IMR-90 (cell line): ENCODE data around the gene RNF212B. TPM values are rescaled to one million over a fixed set of nuclear protein-coding genes. Genes with fewer than 3 reads are reported as not detected.

Experiments
- ATAC-seq: fragments of 200-7000 bp; cut with Tn5 transposase; 2 replicates; pipeline ENCODE4 v1.9.1; 2020; ENCODE audit warnings: low read depth, mild to moderate bottlenecking, moderate library complexity
- BruUV-seq: library from RNA; stranded (reverse); fragments of 400-500 nt; replicated peaks from 2 replicates; lab custom pipeline; 2021; lab: Mats Ljungman, UMichigan
- CTCF ChIA-PET: fragments of 300-600 bp; formaldehyde crosslinking; extraction: SDS; loops from one replicate; lab custom pipeline; 2021; ENCODE audit warnings: antibody characterized with exemption; lab: Yijun Ruan, JAX
- POLR2A ChIA-PET: fragments of 300-600 bp; sonication (Branson Sonifier 250); formaldehyde crosslinking; loops from one replicate; lab custom pipeline; 2022; ENCODE audit warnings: antibody characterized with exemption; ENCODE audit not compliant: unreplicated experiment; lab: Charles Lee
- DNase-seq: peaks from one replicate; pipeline ENCODE4 v3.0.0; 2013
- H2AFZ ChIP-seq: replicated peaks from 2 replicates; pipeline ENCODE3; 2013; ENCODE audit warnings: low read length, mild to moderate bottlenecking; ENCODE audit not compliant: poor library complexity
- H2AK5ac ChIP-seq: 2 replicates; pipeline ENCODE4 v1.6.1; 2013; ENCODE audit warnings: low read depth, low read length, inconsistent platforms
- H2AK9ac ChIP-seq: replicated peaks from 2 replicates; pipeline ENCODE3; 2013; ENCODE audit warnings: mild to moderate bottlenecking, low read depth, low read length, moderate library complexity; ENCODE audit not compliant: poor library complexity
- H2BK120ac ChIP-seq: 2 replicates; pipeline ENCODE4 v1.6.1; 2013; ENCODE audit warnings: low read depth, low read length, inconsistent platforms
- H2BK15ac ChIP-seq: 3 replicates; pipeline ENCODE4 v1.6.1; 2013; ENCODE audit warnings: low read depth, low read length, inconsistent platforms
- H2BK20ac ChIP-seq: 2 replicates; pipeline ENCODE4 v1.6.1; 2013; ENCODE audit warnings: low read depth, mild to moderate bottlenecking, inconsistent platforms, low read length, moderate library complexity
- H2BK5ac ChIP-seq: 2 replicates; pipeline ENCODE4 v1.6.1; 2013; ENCODE audit warnings: mild to moderate bottlenecking, low read depth, low read length, inconsistent platforms; ENCODE audit not compliant: poor library complexity, severe bottlenecking
- H3K14ac ChIP-seq: replicated peaks from 2 replicates; pipeline ENCODE4 v1.6.1; 2013; ENCODE audit warnings: low read depth, low read length, inconsistent platforms
- H3K18ac ChIP-seq: 2 replicates; pipeline ENCODE4 v1.6.1; 2013; ENCODE audit warnings: low read depth, low read length, control low read depth
- H3K23ac ChIP-seq: 2 replicates; pipeline ENCODE4 v1.6.1; 2013; ENCODE audit warnings: low read depth, low read length, inconsistent platforms
- H3K27ac ChIP-seq: 2 replicates; pipeline ENCODE4 v1.5.1; 2013; ENCODE audit warnings: mild to moderate bottlenecking, control low read depth, low read length; ENCODE audit not compliant: insufficient read depth
- H3K27me3 ChIP-seq: 2 replicates; pipeline ENCODE4 v1.6.1; 2013; ENCODE audit warnings: low read length; ENCODE audit not compliant: control insufficient read depth, insufficient read depth
- H3K36me3 ChIP-seq: 2 replicates; pipeline ENCODE4 v1.6.1; 2013; ENCODE audit warnings: low read length, mixed read lengths; ENCODE audit not compliant: control insufficient read depth, insufficient read depth
- H3K4ac ChIP-seq: 2 replicates; pipeline ENCODE4 v1.6.1; 2013; ENCODE audit warnings: low read depth, low read length, inconsistent platforms
- H3K4me1 ChIP-seq: 2 replicates; pipeline ENCODE4 v1.6.1; 2013; ENCODE audit warnings: low read length, mixed read lengths; ENCODE audit not compliant: control insufficient read depth, insufficient read depth
- H3K4me2 ChIP-seq: 2 replicates; pipeline ENCODE4 v1.6.1; 2013; ENCODE audit warnings: low read depth, mild to moderate bottlenecking, control low read depth, low read length, moderate library complexity
- H3K4me3 ChIP-seq: 2 replicates; pipeline ENCODE4 v1.5.1; 2013; ENCODE audit warnings: low read depth, mild to moderate bottlenecking, control low read depth, low read length, moderate library complexity; ENCODE audit not compliant: insufficient read depth
- H3K56ac ChIP-seq: 2 replicates; pipeline ENCODE4 v1.6.1; 2013; ENCODE audit warnings: low read length, inconsistent platforms; ENCODE audit not compliant: insufficient read depth; ENCODE audit errors: extremely low read depth
- H3K79me1 ChIP-seq, 2 experiments: 2 replicates each; pipeline ENCODE4 v1.6.1; 2013; ENCODE audit warnings: low read length in 2 of 2, inconsistent platforms in 1 of 2, low read depth in 1 of 2
- H3K9ac ChIP-seq: 2 replicates; pipeline ENCODE4 v1.6.1; 2013; ENCODE audit warnings: low read depth, low read length, control low read depth
- H3K9me1 ChIP-seq: 2 replicates; pipeline ENCODE4 v1.6.1; 2013; ENCODE audit warnings: low read length, inconsistent platforms; ENCODE audit not compliant: insufficient read depth
- H3K9me3 ChIP-seq: 2 replicates; pipeline ENCODE4 v1.6.1; 2013; ENCODE audit warnings: low read length; ENCODE audit not compliant: control insufficient read depth, insufficient read depth
- H4K20me1 ChIP-seq: 2 replicates; pipeline ENCODE4 v1.6.1; 2013; ENCODE audit warnings: low read length, inconsistent platforms; ENCODE audit not compliant: insufficient read depth
- H4K5ac ChIP-seq: 2 replicates; pipeline ENCODE4 v1.6.1; 2013; ENCODE audit warnings: mild to moderate bottlenecking, low read depth, low read length, control low read depth
- H4K8ac ChIP-seq, 2 experiments: 2 replicates each; pipeline ENCODE4 v1.6.1; 2013; ENCODE audit warnings: low read depth in 2 of 2, low read length in 2 of 2, control low read depth in 1 of 2, inconsistent platforms in 1 of 2
- H4K91ac ChIP-seq: 2 replicates; pipeline ENCODE4 v1.6.1; 2013; ENCODE audit warnings: low read depth, low read length, inconsistent platforms; ENCODE audit not compliant: insufficient read depth
- BHLHE40 ChIP-seq: fragments of 150-350 bp; IDR thresholded peaks from 2 replicates; pipeline ENCODE4 v1.6.1; 2016; ENCODE audit warnings: mild to moderate bottlenecking, low read depth, low read length
- MAFK ChIP-seq: IDR thresholded peaks from 2 replicates; pipeline ENCODE4 v1.6.1; 2012; ENCODE audit warnings: low read depth, low read length, improper control_type of control experiment
- MAZ ChIP-seq: IDR thresholded peaks from 2 replicates; pipeline ENCODE4 v1.6.1; 2012; ENCODE audit warnings: low read depth, mild to moderate bottlenecking, low read length, improper control_type of control experiment, moderate library complexity, borderline replicate concordance
- RCOR1 ChIP-seq: IDR thresholded peaks from 2 replicates; pipeline ENCODE4 v1.6.1; 2012; ENCODE audit warnings: mild to moderate bottlenecking, low read length, improper control_type of control experiment; ENCODE audit not compliant: insufficient replicate concordance
- SMC3 ChIP-seq: fragments of 150-350 bp; IDR thresholded peaks from 2 replicates; pipeline ENCODE4 v1.6.1; 2016; ENCODE audit warnings: low read depth, mild to moderate bottlenecking, antibody characterized with exemption, low read length, moderate library complexity
- WGBS, 2 experiments: methylation state at CpG; one replicate each; pipeline versions ENCODE4 v1.1.5 to v1.1.7; 2013; ENCODE audit warnings: missing lambda C conversion rate in 2 of 2; ENCODE audit not compliant: insufficient read length in 1 of 2; ENCODE audit errors: extremely low coverage in 2 of 2; 5-methylcytosine and 5-hydroxymethylcytosine counted together
- dilution Hi-C: fragments of 300-500 bp; cut with HindIII; formaldehyde crosslinking; loops from one replicate; pipeline ENCODE4 v1.14.3; 2018; ENCODE audit warnings: low sequenced_read_pairs; ENCODE audit not compliant: unreplicated experiment
- in situ Hi-C: fragments of 300-500 bp; cut with MboI; formaldehyde crosslinking; loops from 3 replicates; pipeline ENCODE4 v1.14.3; 2019; ENCODE audit warnings: low sequenced_read_pairs, inconsistent platforms, mixed read lengths
- intact Hi-C: fragments of 100-400 bp; cut with micrococcal nuclease; formaldehyde crosslinking; loops from 2 replicates; pipeline ENCODE4 v1.10.0; 2022
- polyA plus RNA-seq, 3 experiments: library from polyadenylated mRNA; depleted of rRNA; stranded (reverse); fragments of >200 nt; gene quantifications; 2 replicates each; pipeline ENCODE4 v1.2.3, GENCODE V29; 2012; ENCODE audit warnings: low replicate concordance in 1 of 3
- total RNA-seq: library from RNA; depleted of rRNA; stranded (reverse); fragments of >200 nt; gene quantifications from 2 replicates; pipeline ENCODE4 v1.2.3, GENCODE V29; 2012

RNF212B gene
- total and polyA plus RNA-seq, 2 of the 4 experiments (the other 2 are of a cell fraction) = not detected

- TF ChIP-seq MAFK (no peak), MAZ (no peak), BHLHE40 (0 out of 2 replicates have a peak, but pooled peaks have one; percentile 17)
Measured at GRCh38 chr14:23301969-23302289, 64.2 kb downstream of the RNF212B start (continued).

GRCh38 chr14:23302290-23303225 is 64.8 kb downstream of the RNF212B start, which contains the start of gene PPP1R3E:
TSS of gene PPP1R3E (minus strand) at chr14:23302859. CDS start at chr14:23302576, 283 bp downstream.
- Histone ChIP-seq H3K9ac (peak within 1 kb of the TSS; percentile 81), H2AK9ac (peak within 1 kb of the TSS; percentile 77), H3K14ac (no peak within 1 kb of the TSS), H3K4me1 (peaks cover 4% of the 10 kb centered on the region), H2BK5ac (peak within 1 kb of the TSS; percentile 53), H2BK15ac (no peak within 1 kb of the TSS; the same call in 2 of the 3 replicates), H3K9me1 (no peaks in the 10 kb centered on the region), H3K9me3 (no peaks in the 10 kb centered on the region), H3K27ac (peak within 1 kb of the TSS; percentile 67), H4K5ac (no peak within 1 kb of the TSS; the same call in 1 of the 2 replicates), H4K20me1 (peaks cover 3% of the 10 kb centered on the region; the same call in 1 of the 2 replicates), H3K18ac (no peak within 1 kb of the TSS), H3K56ac (no peak within 1 kb of the TSS), H4K91ac (peak within 1 kb of the TSS; percentile 35; the same call in 1 of the 2 replicates), H2AFZ (peak within 1 kb of the TSS; percentile 97), H2BK20ac (no peak within 1 kb of the TSS; the same call in 1 of the 2 replicates), H3K4ac (peak within 1 kb of the TSS; percentile 58), H2AK5ac (peak within 1 kb of the TSS; percentile 45; the same call in 1 of the 2 replicates), H2BK120ac (peak within 1 kb of the TSS; percentile 5; the same call in 1 of the 2 replicates), H3K36me3 (no peaks in the 10 kb centered on the region), H3K27me3 (no peaks in the 10 kb centered on the region), H3K4me3 (peak within 1 kb of the TSS; percentile 60), H4K8ac (peak within 1 kb of the TSS; percentile 64 to 67; a peak in 3 of 4 replicates), H3K23ac (peak within 1 kb of the TSS; percentile 69), H3K4me2 (peak within 1 kb of the TSS; percentile 98), H3K79me1 (peaks cover 7 to 25% of the 10 kb centered on the region in 2 experiments; a peak in 3 of 4 replicates)
- ATAC-seq (peak; percentile 40), DNase-seq (peak; percentile 41)
- intact Hi-C loops (loop anchor here (10.0 kb wide), 1 partner anchor 748 kb away; no protein-coding TSS in a partner anchor), in situ Hi-C loops (loop anchor here (10.0 to 25.0 kb wide), 4 partner anchors 188 to 1135 kb away; partner anchors contain the start of genes CBLN3, CEBPE, EMC9 and FITM1), dilution Hi-C loops (no loop called here)
- POLR2A ChIA-PET = interaction anchor here (1.5 kb wide), 1 partner anchor 9 kb away, joined by 3 read pairs; no protein-coding TSS in a partner anchor
- WGBS, 2 experiments = 0% methylated on average over 43 of the region's 81 CpGs; no CpG with 5 or more reads in 1 of the 2 experiments
- TF ChIP-seq SMC3 = no peak
- peak; percentile 23 for TF ChIP-seq RCOR1
- CTCF ChIA-PET = interaction anchor here (3.6 kb wide), 1 partner anchor 181 kb away, joined by 10 read pairs; no protein-coding TSS in a partner anchor
- no TSS peak for BruUV-seq
